ENCODE measurements around the gene TTLL11.

Gene TTLL11

DNA sequence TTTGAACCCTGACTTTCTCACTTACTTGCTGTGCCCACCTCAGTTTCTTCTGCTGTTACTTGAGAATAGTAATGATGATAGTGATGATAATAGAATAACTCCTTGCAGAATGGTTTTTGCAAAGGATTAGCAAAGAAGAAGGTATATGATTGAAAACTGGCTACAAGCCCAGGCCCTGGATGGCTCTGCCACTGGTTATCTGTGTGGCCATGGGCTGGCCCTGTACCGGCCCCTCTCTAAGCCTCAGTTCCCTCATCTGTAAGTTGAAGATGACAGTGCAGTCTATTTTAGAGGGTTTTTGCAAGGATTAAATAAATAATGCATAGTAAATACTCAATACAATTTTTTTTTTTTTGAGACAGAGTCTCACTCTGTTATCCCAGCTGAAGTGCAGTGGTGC, 6.2 kb downstream of the TTLL11 start:
- DNase-seq (ENCODE audit: extremely low spot score) = no peak
- POLR2A ChIA-PET = no interaction called here
- TF ChIP-seq, protein P1, sequence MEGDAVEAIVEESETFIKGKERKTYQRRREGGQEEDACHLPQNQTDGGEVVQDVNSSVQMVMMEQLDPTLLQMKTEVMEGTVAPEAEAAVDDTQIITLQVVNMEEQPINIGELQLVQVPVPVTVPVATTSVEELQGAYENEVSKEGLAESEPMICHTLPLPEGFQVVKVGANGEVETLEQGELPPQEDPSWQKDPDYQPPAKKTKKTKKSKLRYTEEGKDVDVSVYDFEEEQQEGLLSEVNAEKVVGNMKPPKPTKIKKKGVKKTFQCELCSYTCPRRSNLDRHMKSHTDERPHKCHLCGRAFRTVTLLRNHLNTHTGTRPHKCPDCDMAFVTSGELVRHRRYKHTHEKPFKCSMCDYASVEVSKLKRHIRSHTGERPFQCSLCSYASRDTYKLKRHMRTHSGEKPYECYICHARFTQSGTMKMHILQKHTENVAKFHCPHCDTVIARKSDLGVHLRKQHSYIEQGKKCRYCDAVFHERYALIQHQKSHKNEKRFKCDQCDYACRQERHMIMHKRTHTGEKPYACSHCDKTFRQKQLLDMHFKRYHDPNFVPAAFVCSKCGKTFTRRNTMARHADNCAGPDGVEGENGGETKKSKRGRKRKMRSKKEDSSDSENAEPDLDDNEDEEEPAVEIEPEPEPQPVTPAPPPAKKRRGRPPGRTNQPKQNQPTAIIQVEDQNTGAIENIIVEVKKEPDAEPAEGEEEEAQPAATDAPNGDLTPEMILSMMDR (IDR thresholded peaks at IDR 0.05; ENCODE audit: control extremely low read depth, extremely low read depth, low read depth, missing control alignments) = no peak
- CTCF ChIA-PET = interaction anchor here (4.9 kb wide), 1 partner anchor 11 kb away, joined by 38 read pairs; no protein-coding TSS in a partner anchor

DNA sequence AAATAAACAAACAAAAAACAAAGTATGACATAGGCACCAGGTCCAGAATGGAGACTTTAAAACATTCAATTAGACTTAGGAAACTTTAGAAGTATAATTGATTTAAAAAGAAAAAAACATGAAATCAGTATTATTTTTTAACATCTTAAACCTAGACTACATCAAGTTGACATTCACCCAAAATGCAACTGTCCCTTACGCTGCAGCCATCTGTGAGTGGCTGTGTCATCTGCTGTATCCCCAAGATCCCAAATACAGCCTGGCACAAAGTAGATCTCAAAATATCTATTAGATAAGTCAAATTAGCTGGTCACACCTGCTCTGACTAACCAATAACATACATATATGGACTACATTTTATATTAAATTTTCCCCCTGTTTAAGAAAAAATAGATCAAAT, 7.8 kb downstream of the TTLL11 start:
- TF ChIP-seq, protein P1 (IDR thresholded peaks at IDR 0.05; ENCODE audit: control extremely low read depth, extremely low read depth, low read depth, missing control alignments) = no peak
- ChIA-PET POLR2A (no interaction called here), CTCF (interaction anchor here (2.5 kb wide), 1 partner anchor 14 kb away, joined by 15 read pairs; no protein-coding TSS in a partner anchor)
- DNase-seq (ENCODE audit: extremely low spot score) = no peak

DNA sequence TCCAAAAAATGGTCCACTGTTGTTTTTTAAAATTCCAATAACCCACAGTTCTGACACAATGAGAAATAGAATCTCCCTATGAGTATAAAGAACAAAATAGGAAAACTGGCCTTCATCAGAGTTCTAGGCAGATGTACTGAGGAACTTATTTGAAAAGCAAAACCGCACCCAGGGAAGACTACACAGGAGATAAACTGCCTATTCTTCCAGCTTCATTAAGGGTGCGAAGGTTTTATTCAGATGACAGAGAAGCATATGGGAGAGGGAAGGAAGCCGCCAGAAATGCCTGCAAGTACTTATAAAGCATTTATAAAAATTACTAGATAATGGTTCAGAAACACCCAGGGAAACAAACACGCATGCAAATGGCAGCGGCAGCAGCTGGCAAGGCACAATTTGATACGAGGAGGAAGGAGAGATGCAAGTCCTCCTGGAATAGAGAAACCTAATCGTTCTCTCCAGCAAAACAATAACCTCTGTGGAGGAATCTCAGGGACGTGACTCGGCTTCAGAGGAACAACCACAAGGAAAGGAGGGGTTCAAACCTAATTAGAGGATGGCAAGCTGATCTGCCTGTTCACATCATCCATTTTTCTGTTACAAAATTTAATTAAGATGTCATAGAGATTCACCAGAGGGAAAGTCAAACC, 9.0 kb downstream of the TTLL11 start:
- CTCF ChIA-PET = interaction anchor here (2.3 to 2.5 kb wide), 2 partner anchors 13 to 15 kb away, joined by 5 to 15 read pairs; no protein-coding TSS in a partner anchor

DNA sequence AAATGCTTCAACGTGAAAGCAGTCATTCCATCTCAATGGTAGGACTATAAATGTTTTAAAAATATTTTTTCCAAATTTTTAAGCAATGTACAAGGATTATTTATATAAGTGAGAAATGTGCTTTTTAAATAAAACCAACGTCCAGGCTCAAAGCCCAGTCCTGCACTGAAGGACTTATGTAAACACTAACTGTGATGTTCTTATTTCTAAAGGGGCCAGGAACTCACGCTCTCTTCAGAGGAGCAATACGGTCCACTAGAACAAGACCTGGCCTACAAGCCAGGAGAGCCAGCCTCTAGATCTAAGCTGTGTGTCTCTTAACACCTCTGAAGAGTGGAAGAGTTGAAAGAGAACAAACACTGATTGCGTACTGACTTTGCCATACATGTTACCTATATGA, 12.1 kb downstream of the TTLL11 start:
- TF ChIP-seq, protein P1 (IDR thresholded peaks at IDR 0.05; ENCODE audit: control extremely low read depth, extremely low read depth, low read depth, missing control alignments) = no peak
- POLR2A ChIA-PET = no interaction called here
- no peak for DNase-seq (ENCODE audit: extremely low spot score)
- CTCF ChIA-PET = interaction anchor here (0.7 to 3.5 kb wide), 2 partner anchors 8 to 18 kb away, joined by 3 to 17 read pairs; no protein-coding TSS in a partner anchor

More for the DNA sequence above, 9.0 kb downstream of the TTLL11 start:
- TF ChIP-seq, protein P1 (IDR thresholded peaks at IDR 0.05; ENCODE audit: control extremely low read depth, extremely low read depth, low read depth, missing control alignments) = no peak
- no peak for DNase-seq (ENCODE audit: extremely low spot score)
- POLR2A ChIA-PET = no interaction called here

DNA sequence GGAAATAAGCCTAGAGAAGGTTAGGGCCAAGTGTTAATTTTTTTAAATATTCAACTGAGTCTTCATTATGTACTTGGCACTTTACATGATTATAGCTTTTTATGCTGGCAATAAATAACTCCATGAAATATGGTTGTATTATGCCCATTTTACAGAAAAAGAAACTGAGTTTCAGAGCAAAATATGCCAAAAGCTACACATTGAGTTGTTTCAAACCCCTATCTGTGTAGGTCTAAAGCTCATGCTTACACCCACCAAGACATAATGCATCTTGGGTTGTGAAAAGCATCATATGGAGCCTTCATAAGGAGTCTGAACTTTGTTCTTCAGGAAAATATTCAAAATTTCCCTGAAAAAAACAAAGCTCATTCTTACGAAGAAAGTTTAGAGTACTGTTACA, 14.6 kb downstream of the TTLL11 start:
- POLR2A ChIA-PET = no interaction called here
- CTCF ChIA-PET = interaction anchor here (0.9 to 3.5 kb wide), 3 partner anchors 10 to 46 kb away, joined by 3 to 17 read pairs (median 6); no protein-coding TSS in a partner anchor

DNA sequence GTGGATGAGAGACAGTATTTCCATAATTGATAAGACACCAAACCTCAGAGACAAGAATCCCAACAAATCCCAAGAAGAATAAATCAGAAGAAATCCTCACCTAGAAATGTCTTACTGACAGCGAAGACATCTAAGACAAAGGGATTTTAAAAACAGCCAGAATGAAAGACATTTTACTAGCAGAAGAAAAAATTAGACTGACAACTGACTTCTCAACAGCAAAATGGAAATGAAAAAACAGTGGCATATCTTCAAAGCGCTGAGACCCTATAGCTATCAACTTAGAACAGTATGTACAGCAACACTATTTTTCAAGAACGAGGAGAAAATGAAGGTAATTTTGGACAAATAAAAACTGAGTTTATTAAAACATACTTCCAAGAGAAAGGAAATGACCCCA, 16.3 kb downstream of the TTLL11 start:
- ChIA-PET POLR2A (no interaction called here), CTCF (no interaction called here)
- DNase-seq (ENCODE audit: extremely low spot score) = no peak
- TF ChIP-seq, protein P1 (IDR thresholded peaks at IDR 0.05; ENCODE audit: control extremely low read depth, extremely low read depth, low read depth, missing control alignments) = no peak

More for the DNA sequence above, 14.6 kb downstream of the TTLL11 start:
- TF ChIP-seq, protein P1 (IDR thresholded peaks at IDR 0.05; ENCODE audit: control extremely low read depth, extremely low read depth, low read depth, missing control alignments) = no peak
- DNase-seq (ENCODE audit: extremely low spot score) = no peak

Measured in GM10248 (cell line).